Cardiac ventricle fibroblast (primary cell): ENCODE data around the gene ATP8B2. TPM values are rescaled to one million over a fixed set of nuclear protein-coding genes. Genes with fewer than 3 reads are reported as not detected.

Experiments used
- total RNA-seq: library from RNA; depleted of rRNA; stranded (reverse); fragments of >200 nt; gene quantifications from 2 replicates; pipeline ENCODE4 v1.2.3, GENCODE V29; 2015

The ATP8B2 gene, protein sequence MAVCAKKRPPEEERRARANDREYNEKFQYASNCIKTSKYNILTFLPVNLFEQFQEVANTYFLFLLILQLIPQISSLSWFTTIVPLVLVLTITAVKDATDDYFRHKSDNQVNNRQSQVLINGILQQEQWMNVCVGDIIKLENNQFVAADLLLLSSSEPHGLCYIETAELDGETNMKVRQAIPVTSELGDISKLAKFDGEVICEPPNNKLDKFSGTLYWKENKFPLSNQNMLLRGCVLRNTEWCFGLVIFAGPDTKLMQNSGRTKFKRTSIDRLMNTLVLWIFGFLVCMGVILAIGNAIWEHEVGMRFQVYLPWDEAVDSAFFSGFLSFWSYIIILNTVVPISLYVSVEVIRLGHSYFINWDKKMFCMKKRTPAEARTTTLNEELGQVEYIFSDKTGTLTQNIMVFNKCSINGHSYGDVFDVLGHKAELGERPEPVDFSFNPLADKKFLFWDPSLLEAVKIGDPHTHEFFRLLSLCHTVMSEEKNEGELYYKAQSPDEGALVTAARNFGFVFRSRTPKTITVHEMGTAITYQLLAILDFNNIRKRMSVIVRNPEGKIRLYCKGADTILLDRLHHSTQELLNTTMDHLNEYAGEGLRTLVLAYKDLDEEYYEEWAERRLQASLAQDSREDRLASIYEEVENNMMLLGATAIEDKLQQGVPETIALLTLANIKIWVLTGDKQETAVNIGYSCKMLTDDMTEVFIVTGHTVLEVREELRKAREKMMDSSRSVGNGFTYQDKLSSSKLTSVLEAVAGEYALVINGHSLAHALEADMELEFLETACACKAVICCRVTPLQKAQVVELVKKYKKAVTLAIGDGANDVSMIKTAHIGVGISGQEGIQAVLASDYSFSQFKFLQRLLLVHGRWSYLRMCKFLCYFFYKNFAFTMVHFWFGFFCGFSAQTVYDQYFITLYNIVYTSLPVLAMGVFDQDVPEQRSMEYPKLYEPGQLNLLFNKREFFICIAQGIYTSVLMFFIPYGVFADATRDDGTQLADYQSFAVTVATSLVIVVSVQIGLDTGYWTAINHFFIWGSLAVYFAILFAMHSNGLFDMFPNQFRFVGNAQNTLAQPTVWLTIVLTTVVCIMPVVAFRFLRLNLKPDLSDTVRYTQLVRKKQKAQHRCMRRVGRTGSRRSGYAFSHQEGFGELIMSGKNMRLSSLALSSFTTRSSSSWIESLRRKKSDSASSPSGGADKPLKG
- total RNA-seq: 93.0 and 109 TPM in 2 replicates

DNA sequence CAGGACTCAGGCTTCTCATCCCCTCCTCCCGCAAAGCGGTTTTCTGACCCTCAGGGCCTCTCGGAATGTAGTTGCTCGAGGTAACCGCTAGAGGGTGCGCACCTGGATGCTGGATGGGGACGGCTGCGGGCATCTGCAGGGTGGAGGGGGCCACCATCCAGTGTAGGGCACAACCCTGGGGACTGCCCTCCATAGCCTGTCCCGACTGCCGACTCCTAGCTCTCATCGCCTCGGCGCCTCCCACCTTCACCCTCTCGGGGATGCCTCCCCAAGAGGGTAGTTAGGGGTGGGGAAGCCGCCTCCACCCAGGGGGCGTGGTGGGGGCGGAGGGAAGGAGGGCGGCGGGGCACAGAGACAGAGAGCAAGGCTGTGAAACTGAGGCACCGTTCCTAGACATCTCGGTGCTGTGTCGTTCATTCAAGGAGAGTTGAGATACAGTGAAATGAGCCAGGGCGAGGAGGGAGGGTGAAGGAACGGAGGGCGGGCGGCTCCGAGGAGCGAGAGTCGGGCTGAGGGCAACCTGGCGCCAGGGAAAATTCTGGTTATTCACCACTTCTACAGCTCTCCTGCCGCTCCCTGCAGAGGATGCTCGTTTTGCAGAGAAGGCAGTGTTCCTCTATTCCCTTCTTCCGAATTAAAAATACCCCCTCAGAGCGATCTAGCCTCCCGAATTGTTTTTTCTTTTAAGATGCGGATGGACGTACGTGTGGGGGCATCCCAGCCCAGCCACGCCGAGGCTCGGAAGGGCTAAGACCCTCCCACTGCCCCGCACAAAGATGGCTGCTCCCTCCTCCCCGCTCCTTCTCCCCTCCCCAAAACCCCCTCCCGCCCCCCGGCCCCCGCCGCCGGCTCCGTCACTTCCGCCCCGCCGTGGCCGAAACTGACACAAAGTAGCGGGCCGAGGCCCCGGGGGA is at the start of gene ATP8B2:
Gene ATP8B2 (plus strand): TSS at position 857 of the 914 bp plus-strand sequence. CDS start 2,617 bp downstream, outside the sequence.

DNA sequence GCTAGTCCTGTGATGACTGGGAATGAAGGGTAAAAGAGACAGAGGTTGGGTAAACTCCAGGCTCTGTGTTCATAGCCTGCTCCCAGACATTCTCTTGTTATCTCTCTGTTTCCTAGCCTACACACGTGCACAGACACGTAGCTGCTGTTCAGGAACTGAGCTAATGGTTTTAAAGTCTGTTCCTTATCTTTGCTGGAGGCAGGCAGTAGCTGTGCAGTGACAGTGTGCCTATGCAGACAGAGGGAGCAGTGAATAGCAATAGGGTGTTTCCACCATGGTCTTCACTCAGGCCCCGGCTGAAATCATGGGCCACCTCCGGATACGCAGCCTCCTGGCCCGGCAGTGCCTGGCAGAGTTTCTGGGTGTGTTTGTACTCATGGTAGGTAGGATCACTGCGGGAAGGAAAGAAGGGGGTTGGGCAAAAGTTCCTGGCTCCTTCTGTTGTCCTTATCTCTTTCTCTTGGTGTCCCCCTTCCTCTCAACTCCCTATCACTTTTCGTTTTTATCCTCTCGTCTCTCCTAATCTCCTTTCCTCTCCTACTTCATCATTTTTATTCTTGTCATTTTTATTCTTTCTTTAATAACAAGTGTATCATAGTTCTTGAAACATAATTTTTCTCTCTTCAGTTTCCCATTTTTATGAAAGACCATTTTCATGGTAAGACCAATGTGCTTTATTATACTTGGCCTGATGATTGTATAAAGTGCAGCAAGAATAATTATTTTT is 4.3 kb upstream of the ATP8B2 start, which contains the start of gene AQP10:
Gene AQP10 (plus strand): TSS at position 212 of the 727 bp plus-strand sequence. CDS start 63 bp downstream, at position 275.

Other genes with a start within 250 kb of the ATP8B2 start
- gene NUP210L, start 170.5 kb upstream of the ATP8B2 start, total RNA-seq: not detected in 2 replicates
- 222 and 313 TPM in 2 replicates for gene TPM3, start 133.4 kb upstream of the ATP8B2 start, total RNA-seq
- gene CFAP141, start 119.2 kb upstream of the ATP8B2 start, total RNA-seq: not detected in 2 replicates
- gene UBAP2L, start 104.6 kb upstream of the ATP8B2 start, total RNA-seq: 57.3 and 76.2 TPM in 2 replicates
- 50.7 and 70.5 TPM in 2 replicates for gene HAX1, start 52.9 kb upstream of the ATP8B2 start, total RNA-seq
- gene AQP10, start 4.4 kb upstream of the ATP8B2 start, total RNA-seq: not detected in 2 replicates
- 7.7 and 15.4 TPM in 2 replicates for gene IL6R, start 79.8 kb downstream of the ATP8B2 start, total RNA-seq
- 0.37 and 0.49 TPM in 2 replicates for gene TDRD10, start 176.7 kb downstream of the ATP8B2 start, total RNA-seq
- 0.83 and 1.1 TPM in 2 replicates for gene SHE, start 176.9 kb downstream of the ATP8B2 start, total RNA-seq
- 22.6 and 27.0 TPM in 2 replicates for gene UBE2Q1, start 233.1 kb downstream of the ATP8B2 start, total RNA-seq
- gene CHRNB2, start 242.3 kb downstream of the ATP8B2 start, total RNA-seq: not detected in 2 replicates